ENCODE measurements around the gene NPIPB5. TPM values are rescaled to one million over a fixed set of nuclear protein-coding genes. Genes with fewer than 3 reads are reported as not detected.
"Not testable (repeated sequence)": the region's sequence is repeated elsewhere in the genome, so short reads cannot be mapped to it uniquely, and the experiment has no call there.

Gene NPIPB5
- total RNA-seq: 100 to 1,000 TPM; 110 to 137 (median 115) TPM

- not testable (repeated sequence) for H3K36me3 Mint-ChIP-seq (ENCODE audit: insufficient read depth); H3K4me3 Mint-ChIP-seq; H3K27me3 Mint-ChIP-seq (ENCODE audit: low read depth); H3K9me3 Mint-ChIP-seq; ATAC-seq; H3K4me1 Mint-ChIP-seq (ENCODE audit: low read depth); DNase-seq
Measured at GRCh38 chr16:22510591-22510990, at the start of gene NPIPB5. Gene NPIPB5, plus strand, starts transcription at chr16:22510891. Its CDS starts 2,911 bp downstream, at chr16:22513802.

- H3K36me3 Mint-ChIP-seq (ENCODE audit: insufficient read depth); ATAC-seq; H3K27me3 Mint-ChIP-seq (ENCODE audit: low read depth); H3K9me3 Mint-ChIP-seq; H3K4me1 Mint-ChIP-seq (ENCODE audit: low read depth); H3K4me3 Mint-ChIP-seq; DNase-seq: not testable (repeated sequence)
Measured at GRCh38 chr16:22468846-22469245, 41.8 kb upstream of the NPIPB5 start.

GRCh38 chr16:22537996-22538395 is 27.3 kb downstream of the NPIPB5 start:
- ATAC-seq; H3K36me3 Mint-ChIP-seq (ENCODE audit: insufficient read depth); H3K4me3 Mint-ChIP-seq; H3K27me3 Mint-ChIP-seq (ENCODE audit: low read depth); H3K4me1 Mint-ChIP-seq (ENCODE audit: low read depth); H3K9me3 Mint-ChIP-seq; DNase-seq: not testable (repeated sequence)

- not testable (repeated sequence) for H3K27me3 Mint-ChIP-seq (ENCODE audit: low read depth); H3K4me1 Mint-ChIP-seq (ENCODE audit: low read depth); H3K4me3 Mint-ChIP-seq; ATAC-seq; H3K36me3 Mint-ChIP-seq (ENCODE audit: insufficient read depth); DNase-seq; H3K9me3 Mint-ChIP-seq
Measured at GRCh38 chr16:22544809-22545208, 34.1 kb downstream of the NPIPB5 start.

GRCh38 chr16:22546630-22547029 is 35.9 kb downstream of the NPIPB5 start:
- not testable (repeated sequence) for H3K27me3 Mint-ChIP-seq (ENCODE audit: low read depth); ATAC-seq; H3K4me1 Mint-ChIP-seq (ENCODE audit: low read depth)

GRCh38 chr16:22547170-22547765 is 36.6 kb downstream of the NPIPB5 start:
- not testable (repeated sequence) for DNase-seq; H3K9me3 Mint-ChIP-seq; H3K27me3 Mint-ChIP-seq (ENCODE audit: low read depth); H3K36me3 Mint-ChIP-seq (ENCODE audit: insufficient read depth); H3K4me3 Mint-ChIP-seq; ATAC-seq; H3K4me1 Mint-ChIP-seq (ENCODE audit: low read depth)

More at GRCh38 chr16:22546630-22547029, 35.9 kb downstream of the NPIPB5 start:
- H3K36me3 Mint-ChIP-seq (ENCODE audit: insufficient read depth); H3K4me3 Mint-ChIP-seq; H3K9me3 Mint-ChIP-seq; DNase-seq: not testable (repeated sequence)

GRCh38 chr16:22549853-22550252 is 39.2 kb downstream of the NPIPB5 start:
- not testable (repeated sequence) for H3K9me3 Mint-ChIP-seq; ATAC-seq; H3K4me1 Mint-ChIP-seq (ENCODE audit: low read depth); H3K27me3 Mint-ChIP-seq (ENCODE audit: low read depth); H3K4me3 Mint-ChIP-seq; H3K36me3 Mint-ChIP-seq (ENCODE audit: insufficient read depth); DNase-seq

GRCh38 chr16:22551143-22551542 is 40.5 kb downstream of the NPIPB5 start:
- H3K27me3 Mint-ChIP-seq (ENCODE audit: low read depth); ATAC-seq; H3K4me1 Mint-ChIP-seq (ENCODE audit: low read depth); H3K36me3 Mint-ChIP-seq (ENCODE audit: insufficient read depth); H3K4me3 Mint-ChIP-seq; H3K9me3 Mint-ChIP-seq; DNase-seq: not testable (repeated sequence)

- DNase-seq; H3K4me1 Mint-ChIP-seq (ENCODE audit: low read depth); H3K27me3 Mint-ChIP-seq (ENCODE audit: low read depth): not testable (repeated sequence)
Measured at GRCh38 chr16:22551651-22552050, 41.0 kb downstream of the NPIPB5 start.

GRCh38 chr16:22556759-22557158 is 46.1 kb downstream of the NPIPB5 start:
- H3K4me1 Mint-ChIP-seq (ENCODE audit: low read depth); H3K4me3 Mint-ChIP-seq; H3K9me3 Mint-ChIP-seq; H3K36me3 Mint-ChIP-seq (ENCODE audit: insufficient read depth); DNase-seq; H3K27me3 Mint-ChIP-seq (ENCODE audit: low read depth); ATAC-seq: not testable (repeated sequence)

More at GRCh38 chr16:22551651-22552050, 41.0 kb downstream of the NPIPB5 start:
- not testable (repeated sequence) for H3K4me3 Mint-ChIP-seq; H3K9me3 Mint-ChIP-seq; ATAC-seq; H3K36me3 Mint-ChIP-seq (ENCODE audit: insufficient read depth)

Other genes starting within 250 kb of the NPIPB5 start
- 100 to 1,000 TPM; 111 to 124 (median 113) TPM for gene POLR3E, start 213.5 kb upstream of the NPIPB5 start, total RNA-seq
- gene CDR2, start 136.3 kb upstream of the NPIPB5 start, total RNA-seq: 10 to 100 TPM; 29.0 to 37.5 (median 35.1) TPM

Measured in activated T-cell treated with anti-CD3 and anti-CD28 coated beads, Interleukin-2, amount 50 U/mL, for 4 hours (primary cell).